ENCODE results near the gene TMCC1. TPM values are rescaled to one million over a fixed set of nuclear protein-coding genes. Genes with fewer than 3 reads are reported as not detected.
"Not testable (repeated sequence)": the region's sequence is repeated elsewhere in the genome, so short reads cannot be mapped to it uniquely, and the experiment has no call there.

TMCC1 gene
- total and polyA plus RNA-seq, 11 donors, result 9.6 to 38.3 (median 22.6) TPM

GRCh38 chr3:129648391-129648790 lies 245.1 kb downstream of the TMCC1 start:
- Histone ChIP-seq H3K27me3 (no peaks in the 10 kb centered on the region), H3K4me3 (no peak overlapping the region), H3K9me3 (no peaks in the 10 kb centered on the region), H3K4me1 (peaks cover 0 to 22% (median 14%) of the 10 kb centered on the region in 12 donors), H3K27ac (no peak overlapping the region), H3K36me3 (peaks cover 0 to 29% (median 10%) of the 10 kb centered on the region in 9 donors)
- no peak for DNase-seq
- intact Hi-C loops (cut with DNase I), result loop anchor here in 3 of 10 donors (5.0 kb wide), 1 partner anchor 284 kb away; no protein-coding TSS in a partner anchor
- ATAC-seq, result no peak
- TF ChIP-seq POLR2A (IDR thresholded peaks at IDR 0.05) (no peak), CTCF (IDR thresholded peaks at IDR 0.05) (no peak)
- 85 to 92% (median 89%) methylated on average over 3 of the region's 3 CpGs for WGBS, 4 donors

GRCh38 chr3:129645286-129645685 lies 248.2 kb downstream of the TMCC1 start:
- intact Hi-C loops (cut with DNase I), result loop anchor here in 3 of 10 donors (5.0 kb wide), 1 partner anchor 287 kb away; no protein-coding TSS in a partner anchor

DNA sequence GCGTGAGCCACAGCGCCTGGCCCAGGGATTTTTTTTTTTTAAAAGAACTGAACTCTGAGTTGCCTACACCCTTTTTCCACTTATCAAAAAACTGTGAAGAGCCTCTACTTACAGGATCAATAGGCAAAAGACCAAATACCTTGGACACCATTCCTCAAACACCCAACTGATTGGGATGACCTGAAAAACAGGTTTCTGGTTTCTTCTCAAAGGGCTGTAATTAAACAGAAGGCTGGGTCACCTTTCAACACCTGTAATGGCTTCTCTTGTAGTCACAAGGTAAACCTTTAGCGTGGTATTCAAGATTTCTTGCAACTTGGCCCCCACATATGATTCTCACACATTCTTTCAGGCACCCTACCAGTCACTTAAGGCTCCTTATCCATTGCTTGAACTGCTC lies 248.7 kb downstream of the TMCC1 start:
- TF ChIP-seq POLR2A (IDR thresholded peaks at IDR 0.05), result no peak
- no peak for TF ChIP-seq CTCF (IDR thresholded peaks at IDR 0.05)
- peaks cover 0 to 6% (median 0%) of the 10 kb centered on the region in 12 donors for H3K4me1 ChIP-seq
- DNase-seq (no peak), ATAC-seq (no peak)
- H3K36me3 ChIP-seq, result peaks cover 0 to 3% (median 0%) of the 10 kb centered on the region in 9 donors
- no peak overlapping the region for H3K4me3 ChIP-seq
- no peaks in the 10 kb centered on the region for H3K9me3 ChIP-seq
- intact Hi-C loops (cut with DNase I), result loop anchor here in 3 of 10 donors (5.0 kb wide), 1 partner anchor 287 kb away; no protein-coding TSS in a partner anchor
- no peak overlapping the region for H3K27ac ChIP-seq
- H3K27me3 ChIP-seq, result no peaks in the 10 kb centered on the region
- 88 to 98% (median 94%) methylated on average over 3 of the region's 3 CpGs for WGBS, 4 donors

More at GRCh38 chr3:129645286-129645685, 248.2 kb downstream of the TMCC1 start:
- H3K27ac ChIP-seq, result no peak overlapping the region
- H3K4me1 ChIP-seq, result peaks cover 0 to 9% (median 0%) of the 10 kb centered on the region in 12 donors
- peaks cover 0 to 3% (median 0%) of the 10 kb centered on the region in 9 donors for H3K36me3 ChIP-seq
- H3K4me3 ChIP-seq, result no peak overlapping the region
- 71 to 80% (median 75%) methylated on average over 5 of the region's 5 CpGs for WGBS, 4 donors
- H3K27me3 ChIP-seq, result no peaks in the 10 kb centered on the region
- TF ChIP-seq POLR2A (IDR thresholded peaks at IDR 0.05) (no peak), CTCF (IDR thresholded peaks at IDR 0.05) (no peak)
- no peaks in the 10 kb centered on the region for H3K9me3 ChIP-seq
- ATAC-seq (no peak), DNase-seq (no peak)

- ATAC-seq; H3K36me3 ChIP-seq; H3K4me1 ChIP-seq; intact Hi-C loops (cut with DNase I); H3K9me3 ChIP-seq; DNase-seq; H3K27ac ChIP-seq; H3K4me3 ChIP-seq; H3K27me3 ChIP-seq: not testable (repeated sequence)
- WGBS, 4 donors, result 53 to 65% (median 60%) methylated on average over 8 to 10 of the region's 10 CpGs
These were observed 251.8 kb downstream of the TMCC1 start for GRCh38 chr3:129641567-129642260.

DNA sequence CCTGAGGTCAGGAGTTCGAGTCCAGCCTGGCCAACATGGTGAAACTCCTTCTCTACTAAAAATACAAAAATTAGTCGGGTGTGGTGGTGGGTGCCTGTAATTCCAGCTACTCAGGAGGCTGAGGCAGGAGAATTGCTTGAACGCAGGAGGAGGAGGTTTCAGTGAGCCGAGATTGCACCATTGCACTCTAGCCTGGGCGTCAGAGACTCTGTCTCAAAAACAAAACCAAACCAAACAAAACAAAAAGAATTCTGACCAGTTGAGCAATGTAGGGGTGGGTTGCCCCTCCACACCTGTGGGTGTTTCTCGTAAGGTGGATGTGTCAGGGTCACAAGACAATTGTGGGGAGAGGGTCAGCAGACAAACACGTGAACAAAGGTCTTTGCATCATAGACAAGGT lies 252.5 kb downstream of the TMCC1 start:
- H3K4me3 ChIP-seq; DNase-seq; H3K27me3 ChIP-seq; H3K27ac ChIP-seq; ATAC-seq; H3K36me3 ChIP-seq; intact Hi-C loops (cut with DNase I); H3K9me3 ChIP-seq; H3K4me1 ChIP-seq: not testable (repeated sequence)
- 86 to 93% (median 91%) methylated on average over 7 of the region's 7 CpGs for WGBS, 4 donors
